Neuronal stem cell (in vitro differentiated cells): Measurements from ENCODE around the gene ACAT1. TPM values are rescaled to one million over a fixed set of nuclear protein-coding genes. Genes with fewer than 3 reads are reported as not detected.

Source experiments
- DNase-seq: peaks from one replicate; pipeline ENCODE4 v3.0.0-alpha.2; 2013; ENCODE audit warnings: low spot score
- H2AFZ ChIP-seq: one replicate; pipeline ENCODE4 v1.6.1; 2013; ENCODE audit warnings: mild to moderate bottlenecking, low read length, inconsistent platforms
- H2AK5ac ChIP-seq: 2 replicates; pipeline ENCODE4 v1.6.1; 2013; ENCODE audit warnings: low read depth, mild to moderate bottlenecking, inconsistent platforms, low read length, moderate library complexity, mixed read lengths
- H2BK120ac ChIP-seq: 2 replicates; pipeline ENCODE4 v1.6.1; 2013; ENCODE audit warnings: low read depth, mild to moderate bottlenecking, inconsistent platforms, low read length, moderate library complexity, mixed read lengths
- H2BK12ac ChIP-seq: one replicate; pipeline ENCODE4 v1.6.1; 2013; ENCODE audit warnings: low read length, inconsistent platforms
- H2BK15ac ChIP-seq: 2 replicates; pipeline ENCODE4 v1.6.1; 2013; ENCODE audit warnings: mild to moderate bottlenecking, low read length, inconsistent platforms, mixed read lengths
- H2BK5ac ChIP-seq: one replicate; pipeline ENCODE4 v1.6.1; 2013; ENCODE audit warnings: inconsistent platforms, mild to moderate bottlenecking, low read length, moderate library complexity
- H3K14ac ChIP-seq: one replicate; pipeline ENCODE4 v1.6.1; 2013; ENCODE audit warnings: low read length, inconsistent platforms
- H3K18ac ChIP-seq: 2 replicates; pipeline ENCODE4 v1.6.1; 2013; ENCODE audit warnings: low read length, inconsistent platforms
- H3K23ac ChIP-seq: 2 replicates; pipeline ENCODE4 v1.6.1; 2013; ENCODE audit warnings: low read depth, mild to moderate bottlenecking, mixed read lengths, low read length, inconsistent platforms; ENCODE audit not compliant: poor library complexity
- H3K27ac ChIP-seq: replicated peaks from 3 replicates; pipeline ENCODE4 v1.5.1; 2013; ENCODE audit warnings: low read length, inconsistent platforms
- H3K27me3 ChIP-seq, 3 experiments: 2 replicates each; pipeline ENCODE4 v1.6.1; 2013; ENCODE audit warnings: low read length in 3 of 3, mild to moderate bottlenecking in 2 of 3, inconsistent platforms in 1 of 3, low read depth in 1 of 3, mixed read lengths in 1 of 3, moderate library complexity in 1 of 3; ENCODE audit not compliant: control insufficient read depth in 3 of 3, insufficient read depth in 3 of 3
- H3K36me3 ChIP-seq, 2 donors: replicated peaks in 1 of 2; 2 replicates each; pipeline ENCODE4 v1.6.1; 2013; ENCODE audit warnings: low read length in 2 of 2; ENCODE audit not compliant: control insufficient read depth in 2 of 2, insufficient read depth in 2 of 2
- H3K4ac ChIP-seq: 2 replicates; pipeline ENCODE4 v1.6.1; 2013; ENCODE audit warnings: inconsistent platforms, mild to moderate bottlenecking, low read length, moderate library complexity
- H3K4me1 ChIP-seq, 2 donors: 1 replicate in 1 of 2; 2 replicates in 1 of 2; pipeline ENCODE4 v1.6.1; 2013; ENCODE audit warnings: low read length in 2 of 2, low read depth in 1 of 2; ENCODE audit not compliant: control insufficient read depth in 2 of 2, insufficient read depth in 1 of 2
- H3K4me2 ChIP-seq: one replicate; pipeline ENCODE4 v1.6.1; 2013; ENCODE audit warnings: mild to moderate bottlenecking, low read length, inconsistent platforms; ENCODE audit not compliant: insufficient read depth, poor library complexity, severe bottlenecking
- H3K4me3 ChIP-seq, 2 donors: 2 replicates each; pipeline ENCODE4 v1.5.1; 2013; ENCODE audit warnings: low read length in 2 of 2, mild to moderate bottlenecking in 2 of 2, inconsistent platforms in 1 of 2, moderate library complexity in 1 of 2
- H3K79me1 ChIP-seq: one replicate; pipeline ENCODE4 v1.6.1; 2013; ENCODE audit warnings: low read depth, mild to moderate bottlenecking, inconsistent platforms, low read length, moderate library complexity
- H3K9ac ChIP-seq: one replicate; pipeline ENCODE4 v1.6.1; 2013; ENCODE audit warnings: mild to moderate bottlenecking, low read depth, low read length, inconsistent platforms; ENCODE audit not compliant: poor library complexity
- H3K9me3 ChIP-seq, 2 donors: replicated peaks in 1 of 2; 2 replicates each; pipeline versions ENCODE3 to v1.6.1; 2013; ENCODE audit warnings: low read length in 2 of 2, mild to moderate bottlenecking in 2 of 2, inconsistent platforms in 1 of 2, low read depth in 1 of 2, mixed read lengths in 1 of 2, moderate library complexity in 1 of 2; ENCODE audit not compliant: control insufficient read depth in 2 of 2, insufficient read depth in 1 of 2
- H4K8ac ChIP-seq: one replicate; pipeline ENCODE4 v1.6.1; 2013; ENCODE audit warnings: low read depth, mild to moderate bottlenecking, inconsistent platforms, low read length, moderate library complexity
- H4K91ac ChIP-seq: one replicate; pipeline ENCODE4 v1.6.1; 2013; ENCODE audit warnings: low read length, low read depth, mild to moderate bottlenecking, inconsistent platforms; ENCODE audit not compliant: poor library complexity
- WGBS, 2 donors: extraction: QIAGEN DNeasy Blood & Tissue Kit; methylation state at CpG; one replicate each; pipeline ENCODE4 v1.1.7; 2013; ENCODE audit warnings: missing lambda C conversion rate in 2 of 2, mixed read lengths in 1 of 2; ENCODE audit not compliant: insufficient read length in 2 of 2, insufficient replicate concordance in 1 of 2; ENCODE audit errors: extremely low coverage in 2 of 2; 5-methylcytosine and 5-hydroxymethylcytosine counted together
- small RNA-seq: library from polyadenylated mRNA; stranded (forward); fragments of <200 nt; extraction: miRNeasy Mini kit (QIAGEN cat#:217004); gene quantifications from one replicate; pipeline ENCODE3, GENCODE V24; 2013; ENCODE audit not compliant: insufficient read depth

Gene ACAT1

GRCh38 chr11:108177570-108177969 is 56.2 kb downstream of the ACAT1 start:
- no peaks in the 10 kb centered on the region for H3K27me3 ChIP-seq
- no peak overlapping the region for H3K18ac ChIP-seq
- no peak overlapping the region for H4K8ac ChIP-seq
- no peak overlapping the region for H2BK5ac ChIP-seq
- no peak for DNase-seq
- H3K14ac ChIP-seq = no peak overlapping the region
- H2AFZ ChIP-seq = no peak overlapping the region
- no peak overlapping the region for H2AK5ac ChIP-seq
- no peak overlapping the region for H4K91ac ChIP-seq
- H3K4me3 ChIP-seq = no peak overlapping the region
- no CpG with 5 or more reads among the region's 5 CpGs for WGBS, 2 donors
- H3K9me3 ChIP-seq = no peaks in the 10 kb centered on the region
- no peak overlapping the region for H2BK120ac ChIP-seq
- H3K27ac ChIP-seq = no peak overlapping the region
- no peaks in the 10 kb centered on the region for H3K79me1 ChIP-seq
- H2BK12ac ChIP-seq = no peak overlapping the region
- no peak overlapping the region for H2BK15ac ChIP-seq
- peaks cover 2 to 94% of the 10 kb centered on the region in 2 donors for H3K36me3 ChIP-seq
- no peak overlapping the region for H3K4me2 ChIP-seq
- H3K4ac ChIP-seq = no peak overlapping the region
- no peaks in the 10 kb centered on the region for H3K4me1 ChIP-seq
- H3K9ac ChIP-seq = no peak overlapping the region
- no peak overlapping the region for H3K23ac ChIP-seq

- peaks cover 9 to 96% of the 10 kb centered on the region in 2 donors for H3K36me3 ChIP-seq
- H4K91ac ChIP-seq = no peak overlapping the region
- no peak overlapping the region for H3K14ac ChIP-seq
- no peaks in the 10 kb centered on the region for H3K4me1 ChIP-seq
- H3K18ac ChIP-seq = no peak overlapping the region
- H4K8ac ChIP-seq = no peak overlapping the region
- no peak overlapping the region for H3K27ac ChIP-seq
- no peak overlapping the region for H2BK15ac ChIP-seq
- H3K9me3 ChIP-seq = no peaks in the 10 kb centered on the region
- peaks cover 1% of the 10 kb centered on the region for H3K79me1 ChIP-seq
- no peak overlapping the region for H3K23ac ChIP-seq
- H2AK5ac ChIP-seq = no peak overlapping the region
- no peak overlapping the region for H3K4ac ChIP-seq
- no peaks in the 10 kb centered on the region for H3K27me3 ChIP-seq
- no peak overlapping the region for H3K4me2 ChIP-seq
- H2BK12ac ChIP-seq = no peak overlapping the region
- no peak overlapping the region for H2AFZ ChIP-seq
- H2BK5ac ChIP-seq = no peak overlapping the region
- no peak overlapping the region for H3K9ac ChIP-seq
- DNase-seq = no peak
- H2BK120ac ChIP-seq = no peak overlapping the region
- no peak overlapping the region for H3K4me3 ChIP-seq
Measured at GRCh38 chr11:108193725-108194124, 72.4 kb downstream of the ACAT1 start.

- WGBS, 2 donors = no CpG with 5 or more reads among the region's 3 CpGs
- no peak overlapping the region for H3K4me3 ChIP-seq
- H3K23ac ChIP-seq = no peak overlapping the region
- no peak overlapping the region for H2BK5ac ChIP-seq
- no peaks in the 10 kb centered on the region for H3K9me3 ChIP-seq
- no peak for DNase-seq
- H3K36me3 ChIP-seq = peaks cover 8 to 97% of the 10 kb centered on the region in 2 donors
- no peak overlapping the region for H3K27ac ChIP-seq
- H2AK5ac ChIP-seq = no peak overlapping the region
- H4K8ac ChIP-seq = no peak overlapping the region
- H2BK12ac ChIP-seq = no peak overlapping the region
- no peak overlapping the region for H4K91ac ChIP-seq
- H3K79me1 ChIP-seq = peaks cover 9% of the 10 kb centered on the region
- H2BK120ac ChIP-seq = no peak overlapping the region
- H3K9ac ChIP-seq = no peak overlapping the region
- no peak overlapping the region for H3K4me2 ChIP-seq
- H3K4ac ChIP-seq = no peak overlapping the region
- H2BK15ac ChIP-seq = no peak overlapping the region
- no peaks in the 10 kb centered on the region for H3K27me3 ChIP-seq
- no peaks in the 10 kb centered on the region for H3K4me1 ChIP-seq
- H3K14ac ChIP-seq = no peak overlapping the region
- no peak overlapping the region for H3K18ac ChIP-seq
- no peak overlapping the region for H2AFZ ChIP-seq
Measured at GRCh38 chr11:108196901-108197300, 75.5 kb downstream of the ACAT1 start.

Small RNA genes lying within 50 kb of the gene (small RNA-seq; reads per million reads assigned to genes)
- gene RF00019 = not detected
